HepG2 (cell line): ENCODE measurements around the gene APRT. TPM values are rescaled to one million over a fixed set of nuclear protein-coding genes. Genes with fewer than 3 reads are reported as not detected.

ENCODE experiments used
- ATAC-seq: fragments of 200-7000 bp; cut with Tn5 transposase; 3 replicates; pipeline ENCODE4 v1.9.1; 2020; ENCODE audit warnings: mild to moderate bottlenecking, moderate library complexity
- BruUV-seq: library from RNA; stranded (reverse); fragments of 400-500 nt; replicated peaks from 2 replicates; lab custom pipeline; 2021; lab: Mats Ljungman, UMichigan
- CTCF ChIA-PET: fragments of 300-600 bp; formaldehyde crosslinking; extraction: SDS; loops from one replicate; lab custom pipeline; 2021; ENCODE audit warnings: low total read pairs, inconsistent platforms, low intra/inter-chr PET ratio; lab: Yijun Ruan, JAX
- POLR2A ChIA-PET: fragments of 350-600 bp; sonication (Branson Sonifier 250); formaldehyde crosslinking; loops from one replicate; lab custom pipeline; 2020; ENCODE audit warnings: antibody characterized with exemption, inconsistent platforms; lab: Yijun Ruan, JAX
- DNase-seq: peaks from one replicate; pipeline ENCODE4 v3.0.0-alpha.2; 2015; ENCODE audit warnings: low spot score
- FAIRE-seq: peaks from 3 replicates; lab custom pipeline; 2011; peaks lifted over from hg19 to GRCh38; lab: Jason Lieb, UNC
- H2AFZ ChIP-seq: one replicate; pipeline ENCODE4 v1.6.1; 2011; ENCODE audit warnings: low read length, inconsistent platforms
- H3K27ac ChIP-seq: fragments of 300-600 bp; 3 replicates; pipeline ENCODE4 v1.8.0; 2011; ENCODE audit warnings: mixed run types, mild to moderate bottlenecking, mixed read lengths, low read length, inconsistent platforms; ENCODE audit not compliant: insufficient read depth; ENCODE audit errors: extremely low read length
- H3K27me3 ChIP-seq, 2 experiments: fragments of 200-600 bp in 1 of 2; 2 replicates in 1 of 2; 3 replicates in 1 of 2; pipeline versions ENCODE4 v1.6.0 to v1.8.0; 2011; ENCODE audit warnings: low read length in 2 of 2, mild to moderate bottlenecking in 2 of 2, moderate library complexity in 2 of 2, inconsistent platforms in 1 of 2; ENCODE audit not compliant: insufficient read depth in 2 of 2, control insufficient read depth in 1 of 2
- H3K36me3 ChIP-seq, 2 experiments: fragments of 200-600 bp in 1 of 2; replicated peaks in 1 of 2; 2 replicates in 1 of 2; 3 replicates in 1 of 2; pipeline versions ENCODE4 v1.5.1 to v1.8.0; 2011; ENCODE audit warnings: low read length in 2 of 2, inconsistent platforms in 1 of 2; ENCODE audit not compliant: insufficient read depth in 2 of 2, control insufficient read depth in 1 of 2
- H3K4me1 ChIP-seq: 2 replicates; pipeline ENCODE4 v1.5.1; 2012; ENCODE audit warnings: low read length, inconsistent platforms; ENCODE audit not compliant: insufficient read depth
- H3K4me2 ChIP-seq: 2 replicates; pipeline ENCODE4 v1.6.0; 2011; ENCODE audit warnings: low read depth, low read length, inconsistent platforms
- H3K4me3 ChIP-seq, 3 experiments: fragments of 200-600 bp in 1 of 3; sonication (generic), shearing (Covaris generic) in 1 of 3; replicated peaks in 1 of 3; 2 replicates each; pipeline ENCODE4 v1.5.1; 2011 to 2016; ENCODE audit warnings: low read length in 3 of 3, inconsistent platforms in 2 of 3, low read depth in 2 of 3, mild to moderate bottlenecking in 2 of 3, control low read depth in 1 of 3, mixed read lengths in 1 of 3; ENCODE audit not compliant: insufficient read depth in 1 of 3
- H3K79me2 ChIP-seq: one replicate; pipeline ENCODE4 v1.6.1; 2011; ENCODE audit warnings: low read length, inconsistent platforms; ENCODE audit not compliant: insufficient read depth
- H3K9ac ChIP-seq: 2 replicates; pipeline ENCODE4 v1.6.0; 2011; ENCODE audit warnings: mild to moderate bottlenecking, low read depth, low read length, inconsistent platforms; ENCODE audit not compliant: insufficient read depth
- H3K9me3 ChIP-seq: 2 replicates; pipeline ENCODE4 v1.5.1; 2012; ENCODE audit warnings: mild to moderate bottlenecking, low read length
- H4K20me1 ChIP-seq: 2 replicates; pipeline ENCODE4 v1.6.0; 2011; ENCODE audit warnings: inconsistent platforms, mild to moderate bottlenecking, low read length, moderate library complexity; ENCODE audit not compliant: insufficient read depth
- E2F2 ChIP-seq: sonication (generic); formaldehyde crosslinking; IDR thresholded peaks from 2 replicates; pipeline ENCODE4 v1.4.0; 2020; ENCODE audit warnings: missing genetic modification reagents, borderline replicate concordance
- MTF1 ChIP-seq: sonication (generic); formaldehyde crosslinking; IDR thresholded peaks from 2 replicates; pipeline ENCODE4 v1.5.0; 2020; ENCODE audit warnings: missing genetic modification reagents
- PHF5A ChIP-seq: IDR thresholded peaks from one replicate; pipeline ENCODE4 v1.6.1; 2018; ENCODE audit warnings: low read depth, missing genetic modification reagents; ENCODE audit not compliant: unreplicated experiment
- RARG ChIP-seq: sonication (generic); formaldehyde crosslinking; IDR thresholded peaks from 2 replicates; pipeline ENCODE4 v1.4.0; 2020; ENCODE audit warnings: low read depth, mild to moderate bottlenecking, missing genetic modification reagents
- SIN3A ChIP-seq: IDR thresholded peaks from 2 replicates; pipeline ENCODE4 v1.6.1; 2011; ENCODE audit warnings: low read depth, mild to moderate bottlenecking, control low read depth, low read length, borderline replicate concordance
- TAF1 ChIP-seq: sonication (generic); formaldehyde crosslinking; IDR thresholded peaks from 2 replicates; pipeline ENCODE4 v1.4.0; 2020; ENCODE audit warnings: missing genetic modification reagents
- YEATS4 ChIP-seq: sonication (generic); formaldehyde crosslinking; IDR thresholded peaks from 2 replicates; pipeline ENCODE4 v1.4.0; 2020; ENCODE audit warnings: missing genetic modification reagents, borderline replicate concordance
- ZNF318 ChIP-seq: sonication (generic); formaldehyde crosslinking; IDR thresholded peaks from 2 replicates; pipeline ENCODE4 v1.4.0; 2020; ENCODE audit warnings: mild to moderate bottlenecking, missing genetic modification reagents
- WGBS: methylation state at CpG from one replicate; pipeline ENCODE4 v1.1.6; 2017; ENCODE audit warnings: low lambda C conversion rate; 5-methylcytosine and 5-hydroxymethylcytosine counted together
- in situ Hi-C: cut with HindIII; loops from 2 replicates; pipeline ENCODE4 v1.10.0; 2017; ENCODE audit warnings: low pct_unique_long_range_greater_than_20kb; ENCODE audit not compliant: extremely low pct_ligation_motif_present
- intact Hi-C: fragments of 100-400 bp; cut with micrococcal nuclease; formaldehyde crosslinking; loops from one replicate; pipeline ENCODE4 v1.10.0; 2022; ENCODE audit not compliant: unreplicated experiment
- polyA plus RNA-seq, 8 experiments: library from polyadenylated mRNA; depleted of rRNA in 3 of 8; stranded (reverse) in 7 of 8; unstranded in 1 of 8; fragments of >200 nt; fragmentation: Illumina TruSeq in 4 of 8; extraction: Trizol in 4 of 8; gene quantifications; 2 replicates each; pipeline versions ENCODE4 v1.2.1 to v1.2.3, GENCODE V29; 2011 to 2016; ENCODE audit warnings: low read depth in 4 of 8, missing spikeins in 1 of 8, mixed read lengths in 1 of 8; ENCODE audit not compliant: insufficient read depth in 1 of 8
- total RNA-seq, 5 experiments: library from RNA; depleted of rRNA; stranded (reverse); fragments of >200 nt; fragmentation: Illumina TruSeq; extraction: Trizol; gene quantifications; 2 replicates each; pipeline ENCODE4 v1.2.3, GENCODE V29; 2016; ENCODE audit warnings: low read depth in 1 of 5

APRT gene
- total and polyA plus RNA-seq, 2 of the 13 experiments (the other 11 are each of a cell fraction or from before 2014, with no cell fraction given) = 155 to 242 TPM

DNA sequence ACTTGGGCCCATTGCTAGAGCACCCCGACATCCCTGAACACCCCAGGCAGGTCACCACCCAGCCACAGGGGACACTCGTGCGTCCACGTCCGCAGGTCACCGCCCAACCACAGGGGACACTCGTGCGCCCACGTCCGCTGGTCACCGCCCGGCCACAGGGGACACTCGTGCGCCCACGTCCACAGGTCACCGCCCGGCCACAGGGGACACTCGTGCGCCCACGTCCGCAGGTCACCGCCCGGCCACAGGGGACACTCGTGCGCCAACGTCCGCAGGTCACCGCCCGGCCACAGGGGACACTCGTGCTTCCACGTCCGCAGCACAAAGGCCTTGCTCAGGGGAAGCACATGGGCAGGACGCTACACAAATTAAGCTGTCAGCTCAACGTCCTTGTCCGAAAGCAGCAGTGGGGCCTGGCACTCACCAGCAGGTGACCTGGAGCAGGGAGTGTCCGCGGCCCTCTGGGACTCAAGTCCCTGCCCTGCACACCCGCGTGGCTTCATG lies 27.4 kb upstream of the APRT start (continued):
- TF ChIP-seq RARG (CRISPR knock-in tag) (no peak), SIN3A (no peak), E2F2 (CRISPR knock-in tag) (no peak), PHF5A (no peak), TAF1 (CRISPR knock-in tag) (peak; percentile 47; the same call in 1 of the 2 replicates), MTF1 (no peak)

DNA sequence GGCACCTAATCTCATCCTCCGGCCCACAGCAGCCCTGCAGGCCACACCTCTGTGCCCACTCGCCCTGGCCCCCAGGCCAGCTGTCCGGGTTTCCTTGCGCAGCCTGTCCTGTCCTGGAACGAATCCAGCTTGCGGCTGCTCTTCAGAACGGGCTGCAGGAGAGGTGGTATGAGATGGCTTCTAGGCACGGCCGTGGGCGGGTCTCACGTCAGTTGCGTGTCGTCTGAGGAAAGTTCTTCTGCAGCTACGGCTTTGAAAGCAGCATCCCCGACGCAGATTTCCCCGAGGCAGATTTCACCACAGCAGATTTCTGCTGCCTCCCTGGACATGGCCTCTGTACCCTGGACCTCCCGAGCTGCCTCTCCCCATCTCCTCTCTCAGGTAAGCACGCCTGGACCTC lies 26.8 kb upstream of the APRT start:
- no peak overlapping the region for H3K27ac ChIP-seq
- ChIA-PET POLR2A (interaction anchor here (1.0 to 1.1 kb wide), 2 partner anchors 29 to 363 kb away, joined by 3 to 5 read pairs; no protein-coding TSS in a partner anchor), CTCF (interaction anchor here (0.7 to 2.5 kb wide), 5 partner anchors 19 to 330 kb away, joined by 4 to 22 read pairs (median 12); partner anchors contain the start of genes GALNS, RNF166 and TRAPPC2L)
- H3K4me3 ChIP-seq = no peak overlapping the region
- no peak for FAIRE-seq
- ATAC-seq = no peak
- intact Hi-C loops = no loop called here
- 88% methylated on average over 12 of the region's 19 CpGs for WGBS
- H2AFZ ChIP-seq = no peak overlapping the region
- H3K36me3 ChIP-seq = no peaks in the 10 kb centered on the region
- in situ Hi-C loops = no loop called here
- no peaks in the 10 kb centered on the region for H3K79me2 ChIP-seq
- H3K9ac ChIP-seq = no peak overlapping the region
- no peaks in the 10 kb centered on the region for H4K20me1 ChIP-seq
- no peaks in the 10 kb centered on the region for H3K9me3 ChIP-seq
- no peaks in the 10 kb centered on the region for H3K27me3 ChIP-seq
- BruUV-seq = no TSS peak
- DNase-seq = no peak
- H3K4me1 ChIP-seq = no peaks in the 10 kb centered on the region
- H3K4me2 ChIP-seq = no peak overlapping the region
- 0 out of 2 replicates have a peak, but pooled peaks have one; percentile 6 for TF ChIP-seq YEATS4 (CRISPR knock-in tag)
- no peak for TF ChIP-seq ZNF318 (CRISPR knock-in tag)
